ENCODE results near the gene CDCA7.

DNA sequence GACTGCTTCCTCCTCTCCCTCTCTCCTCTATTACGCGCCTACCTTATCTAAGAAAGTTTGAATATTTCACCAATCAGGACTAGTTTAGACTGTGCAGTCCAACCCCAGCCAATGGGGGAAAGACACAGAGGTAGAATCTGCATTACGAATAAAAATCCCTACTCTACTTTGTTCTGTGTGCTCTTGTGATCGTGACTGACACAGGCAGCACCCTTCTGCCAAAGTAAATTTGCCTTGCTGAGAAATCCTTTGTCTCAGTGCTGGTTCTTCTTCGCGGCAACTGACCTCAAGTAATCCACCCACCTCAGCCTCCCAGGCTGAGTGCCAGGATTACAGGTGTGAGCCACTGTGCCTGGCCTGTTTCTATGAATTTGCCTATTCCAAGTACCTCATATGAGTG lies 8.6 kb upstream of the CDCA7 start:
- TF ChIP-seq, protein P1, sequence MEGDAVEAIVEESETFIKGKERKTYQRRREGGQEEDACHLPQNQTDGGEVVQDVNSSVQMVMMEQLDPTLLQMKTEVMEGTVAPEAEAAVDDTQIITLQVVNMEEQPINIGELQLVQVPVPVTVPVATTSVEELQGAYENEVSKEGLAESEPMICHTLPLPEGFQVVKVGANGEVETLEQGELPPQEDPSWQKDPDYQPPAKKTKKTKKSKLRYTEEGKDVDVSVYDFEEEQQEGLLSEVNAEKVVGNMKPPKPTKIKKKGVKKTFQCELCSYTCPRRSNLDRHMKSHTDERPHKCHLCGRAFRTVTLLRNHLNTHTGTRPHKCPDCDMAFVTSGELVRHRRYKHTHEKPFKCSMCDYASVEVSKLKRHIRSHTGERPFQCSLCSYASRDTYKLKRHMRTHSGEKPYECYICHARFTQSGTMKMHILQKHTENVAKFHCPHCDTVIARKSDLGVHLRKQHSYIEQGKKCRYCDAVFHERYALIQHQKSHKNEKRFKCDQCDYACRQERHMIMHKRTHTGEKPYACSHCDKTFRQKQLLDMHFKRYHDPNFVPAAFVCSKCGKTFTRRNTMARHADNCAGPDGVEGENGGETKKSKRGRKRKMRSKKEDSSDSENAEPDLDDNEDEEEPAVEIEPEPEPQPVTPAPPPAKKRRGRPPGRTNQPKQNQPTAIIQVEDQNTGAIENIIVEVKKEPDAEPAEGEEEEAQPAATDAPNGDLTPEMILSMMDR (IDR thresholded peaks at IDR 0.05 in 8 of 11, conservative IDR thresholded peaks at IDR 0.05 in 3 of 11), result no peak
- no peak for TF ChIP-seq POLR2A (IDR thresholded peaks at IDR 0.05)
